H1 (cell line): ENCODE data around the gene CRKL. TPM values are rescaled to one million over a fixed set of nuclear protein-coding genes. Genes with fewer than 3 reads are reported as not detected.

ENCODE experiments used
- CTCF ChIA-PET: fragments of 300-600 bp; sonication (Branson Sonifier 250); formaldehyde crosslinking; loops from one replicate; lab custom pipeline; 2021; ENCODE audit not compliant: partially characterized antibody; lab: Charles Lee
- POLR2A ChIA-PET: fragments of 300-600 bp; sonication (Branson Sonifier 250); formaldehyde crosslinking; loops from one replicate; lab custom pipeline; 2021; ENCODE audit warnings: inconsistent platforms; ENCODE audit not compliant: partially characterized antibody; lab: Charles Lee
- DNase-seq, 2 experiments: peaks; one replicate each; pipeline versions ENCODE4 v3.0.0 to v3.0.0-alpha.2; 2010 to 2022; ENCODE audit warnings: low spot score in 2 of 2, low read depth in 1 of 2, mixed read lengths in 1 of 2
- FAIRE-seq: peaks from 2 replicates; lab custom pipeline; 2011; peaks lifted over from hg19 to GRCh38; lab: Jason Lieb, UNC
- H2AFZ ChIP-seq: 2 replicates; pipeline ENCODE4 v1.8.1; 2012; ENCODE audit warnings: low read length, inconsistent platforms
- H2AK5ac ChIP-seq: 2 replicates; pipeline ENCODE4 v1.6.1; 2013; ENCODE audit warnings: low read depth, low read length
- H2BK120ac ChIP-seq: replicated peaks from 2 replicates; pipeline ENCODE3; 2013; ENCODE audit warnings: low read depth, low read length, inconsistent platforms
- H2BK12ac ChIP-seq: 2 replicates; pipeline ENCODE4 v1.6.1; 2013; ENCODE audit warnings: low read depth, low read length
- H2BK15ac ChIP-seq: 2 replicates; pipeline ENCODE4 v1.6.1; 2013; ENCODE audit warnings: low read length
- H2BK20ac ChIP-seq: 2 replicates; pipeline ENCODE4 v1.6.1; 2013; ENCODE audit warnings: low read length
- H2BK5ac ChIP-seq: 2 replicates; pipeline ENCODE4 v1.6.1; 2013; ENCODE audit warnings: low read depth, low read length
- H3K14ac ChIP-seq: 2 replicates; pipeline ENCODE4 v1.6.1; 2013; ENCODE audit warnings: inconsistent platforms; ENCODE audit not compliant: insufficient read length
- H3K18ac ChIP-seq: 2 replicates; pipeline ENCODE4 v1.6.1; 2013; ENCODE audit warnings: low read length; ENCODE audit errors: extremely low read depth
- H3K23ac ChIP-seq: 2 replicates; pipeline ENCODE4 v1.6.1; 2013; ENCODE audit warnings: inconsistent platforms; ENCODE audit not compliant: insufficient read length
- H3K23me2 ChIP-seq: 2 replicates; pipeline ENCODE4 v1.6.1; 2013; ENCODE audit warnings: low read depth, low read length
- H3K27ac ChIP-seq: 2 replicates; pipeline ENCODE4 v1.6.1; 2011; ENCODE audit warnings: low read depth, low read length, inconsistent platforms
- H3K27me3 ChIP-seq, 4 experiments: replicated peaks in 1 of 4; 1 replicate in 1 of 4; 2 replicates in 3 of 4; pipeline versions ENCODE4 v1.6.1 to v1.8.1; 2011 to 2013; ENCODE audit warnings: low read length in 3 of 4, mild to moderate bottlenecking in 3 of 4, inconsistent platforms in 2 of 4, mixed read lengths in 2 of 4, moderate library complexity in 1 of 4; ENCODE audit not compliant: control insufficient read depth in 3 of 4, insufficient read depth in 3 of 4; ENCODE audit errors: extremely low read depth in 1 of 4
- H3K36me3 ChIP-seq, 4 experiments: 2 replicates each; pipeline versions ENCODE4 v1.6.1 to v1.8.1; 2011 to 2013; ENCODE audit warnings: mild to moderate bottlenecking in 4 of 4, low read length in 3 of 4, moderate library complexity in 2 of 4, control low read depth in 1 of 4, inconsistent platforms in 1 of 4; ENCODE audit not compliant: insufficient read depth in 4 of 4, control insufficient read depth in 2 of 4
- H3K4ac ChIP-seq: replicated peaks from 2 replicates; pipeline ENCODE3; 2013; ENCODE audit warnings: low read length, low read depth, mixed read lengths, inconsistent platforms; ENCODE audit not compliant: insufficient read length
- H3K4me1 ChIP-seq, 4 experiments: replicated peaks in 1 of 4; 1 replicate in 1 of 4; 2 replicates in 3 of 4; pipeline versions ENCODE4 v1.6.1 to v1.8.1; 2011 to 2013; ENCODE audit warnings: low read length in 3 of 4, inconsistent platforms in 2 of 4, mixed read lengths in 1 of 4; ENCODE audit not compliant: insufficient read depth in 4 of 4, control insufficient read depth in 3 of 4
- H3K4me2 ChIP-seq, 2 experiments: 2 replicates each; pipeline versions ENCODE4 v1.6.1 to v1.8.1; 2011 to 2013; ENCODE audit warnings: low read depth in 2 of 2, low read length in 2 of 2, control low read depth in 1 of 2, inconsistent platforms in 1 of 2, mild to moderate bottlenecking in 1 of 2; ENCODE audit not compliant: insufficient read depth in 1 of 2
- H3K4me3 ChIP-seq, 4 experiments: fragments of 200-600, 300-600 bp in 1 of 4; sonication (generic), shearing (Covaris generic), sonication (Bioruptor Twin) in 1 of 4; 2 replicates each; pipeline versions ENCODE4 v1.5.1 to v1.8.1; 2011 to 2016; ENCODE audit warnings: low read length in 4 of 4, low read depth in 3 of 4, control low read depth in 2 of 4, inconsistent platforms in 2 of 4, mild to moderate bottlenecking in 2 of 4, mixed read lengths in 1 of 4, moderate library complexity in 1 of 4; ENCODE audit not compliant: insufficient read depth in 2 of 4; ENCODE audit errors: extremely low read depth in 1 of 4
- H3K56ac ChIP-seq: replicated peaks from 2 replicates; pipeline ENCODE3; 2013; ENCODE audit warnings: low read depth, mild to moderate bottlenecking, mixed read lengths, low read length, inconsistent platforms; ENCODE audit not compliant: insufficient read length
- H3K79me1 ChIP-seq: 2 replicates; pipeline ENCODE4 v1.6.1; 2013; ENCODE audit warnings: low read depth, low read length, control low read depth
- H3K79me2 ChIP-seq, 2 experiments: 2 replicates each; pipeline versions ENCODE4 v1.6.1 to v1.8.1; 2012 to 2013; ENCODE audit warnings: low read length in 2 of 2, mild to moderate bottlenecking in 2 of 2, inconsistent platforms in 1 of 2; ENCODE audit not compliant: insufficient read depth in 2 of 2, control insufficient read depth in 1 of 2
- H3K9ac ChIP-seq, 4 experiments: replicated peaks in 1 of 4; 1 replicate in 1 of 4; 2 replicates in 3 of 4; pipeline versions ENCODE4 v1.6.1 to v1.8.1; 2011 to 2013; ENCODE audit warnings: low read depth in 3 of 4, low read length in 3 of 4, control low read depth in 2 of 4, mild to moderate bottlenecking in 2 of 4, moderate library complexity in 2 of 4, inconsistent platforms in 1 of 4; ENCODE audit errors: extremely low read depth in 1 of 4
- H3K9me3 ChIP-seq, 2 experiments: 2 replicates each; pipeline versions ENCODE4 v1.6.1 to v1.8.1; 2012 to 2013; ENCODE audit warnings: mild to moderate bottlenecking in 2 of 2, moderate library complexity in 2 of 2, control low read depth in 1 of 2, inconsistent platforms in 1 of 2, low read depth in 1 of 2, low read length in 1 of 2, mixed read lengths in 1 of 2; ENCODE audit not compliant: insufficient read depth in 2 of 2
- H4K20me1 ChIP-seq, 2 experiments: replicated peaks in 1 of 2; 2 replicates each; pipeline versions ENCODE3 to v1.8.1; 2011 to 2013; ENCODE audit warnings: inconsistent platforms in 2 of 2, low read length in 2 of 2, mild to moderate bottlenecking in 1 of 2; ENCODE audit not compliant: insufficient read depth in 2 of 2, control insufficient read depth in 1 of 2
- H4K5ac ChIP-seq: 2 replicates; pipeline ENCODE4 v1.6.1; 2013; ENCODE audit warnings: low read length, low read depth, mixed read lengths, inconsistent platforms; ENCODE audit not compliant: insufficient read length
- H4K8ac ChIP-seq: 2 replicates; pipeline ENCODE4 v1.8.0; 2013; ENCODE audit warnings: mild to moderate bottlenecking, moderate library complexity, low read length, inconsistent platforms; ENCODE audit not compliant: insufficient read depth; ENCODE audit errors: extremely low read depth
- H4K91ac ChIP-seq: replicated peaks from 2 replicates; pipeline ENCODE3; 2013; ENCODE audit warnings: low read length, mixed read lengths, inconsistent platforms; ENCODE audit not compliant: insufficient read length
- HDAC6 ChIP-seq: IDR thresholded peaks from one replicate; pipeline ENCODE4 v1.7.1; 2012; ENCODE audit warnings: low read depth, mild to moderate bottlenecking, inconsistent platforms, low read length, moderate library complexity
- RBBP5 ChIP-seq: IDR thresholded peaks from 2 replicates; pipeline ENCODE4 v1.7.1; 2012; ENCODE audit warnings: low read depth, mild to moderate bottlenecking, inconsistent platforms, low read length, moderate library complexity, borderline replicate concordance
- YY1 ChIP-seq: IDR thresholded peaks from 2 replicates; pipeline ENCODE4 v1.6.1; 2011; ENCODE audit warnings: low read depth, mild to moderate bottlenecking, low read length
- WGBS, 2 experiments: shearing (Covaris generic) in 1 of 2; methylation state at CpG; one replicate each; pipeline versions ENCODE4 v1.1.6 to v1.1.7; 2013 to 2015; ENCODE audit warnings: low lambda C conversion rate in 2 of 2, mixed read lengths in 2 of 2, inconsistent platforms in 1 of 2, low coverage in 1 of 2, missing lambda C conversion rate in 1 of 2; ENCODE audit not compliant: insufficient replicate concordance in 2 of 2, insufficient coverage in 1 of 2, insufficient read length in 1 of 2; ENCODE audit errors: extremely low coverage in 1 of 2, missing lambda C conversion rate in 1 of 2; 5-methylcytosine and 5-hydroxymethylcytosine counted together
- polyA plus RNA-seq, 7 experiments: library from polyadenylated mRNA; depleted of rRNA in 3 of 7; stranded (reverse) in 5 of 7; unstranded in 2 of 7; fragments of >200 nt in 5 of 7; fragments of 200-250 nt in 2 of 7; gene quantifications; 1 replicate in 5 of 7; 2 replicates in 1 of 7; 4 replicates in 1 of 7; pipeline versions ENCODE4 v1.2.1 to v1.2.3, GENCODE V29; 2011 to 2013; ENCODE audit warnings: missing spikeins in 2 of 7, mixed read lengths in 2 of 7
- total RNA-seq: library from RNA; stranded (reverse); fragmentation: NEBNext Ultra II Directional; extraction: Animal tissue kit (Norgen Biotek cat#: 25700); gene quantifications from 2 replicates; pipeline ENCODE4 v1.2.1, GENCODE V29; 2021

The CRKL gene
- total and polyA plus RNA-seq, 2 of the 8 experiments (the other 6 are each of a cell fraction or from before 2014, with no cell fraction given): 34.5 to 94.5 TPM

GRCh38 chr22:20966883-20967696 lies 49.9 kb downstream of the CRKL start, which contains the start of gene AIFM3:
AIFM3 (plus strand) TSS chr22:20967255; CDS start chr22:20967945, 690 bp downstream.
- Histone ChIP-seq H4K91ac (no peak within 1 kb of the TSS), H4K8ac (peak within 1 kb of the TSS; percentile 36), H2AK5ac (no peak within 1 kb of the TSS), H3K23ac (no peak within 1 kb of the TSS), H2BK5ac (no peak within 1 kb of the TSS), H3K9me3 (no peaks in the 10 kb centered on the region), H4K5ac (no peak within 1 kb of the TSS), H3K4ac (no peak within 1 kb of the TSS), H3K36me3 (no peaks in the 10 kb centered on the region), H3K56ac (no peak within 1 kb of the TSS), H3K14ac (no peak within 1 kb of the TSS), H3K79me1 (no peaks in the 10 kb centered on the region), H3K4me3 (peak within 1 kb of the TSS in 1 of 4 experiments; percentile 39; a peak in 2 of 8 replicates), H2BK20ac (no peak within 1 kb of the TSS), H3K4me1 (peaks cover 0 to 19% (median 13%) of the 10 kb centered on the region in 4 experiments; a peak in 6 of 7 replicates), H3K27me3 (peaks cover 34 to 70% (median 60%) of the 10 kb centered on the region in 4 experiments), H3K79me2 (no peaks in the 10 kb centered on the region), H2AFZ (no peak within 1 kb of the TSS), H2BK15ac (no peak within 1 kb of the TSS), H3K18ac (no peak within 1 kb of the TSS; the same call in 1 of the 2 replicates), H2BK12ac (no peak within 1 kb of the TSS), H3K23me2 (peaks cover 2% of the 10 kb centered on the region; the same call in 1 of the 2 replicates), H4K20me1 (peaks cover 6 to 11% of the 10 kb centered on the region in 2 experiments), H2BK120ac (no peak within 1 kb of the TSS), H3K27ac (no peak within 1 kb of the TSS), H3K4me2 (peak within 1 kb of the TSS; percentile 35 to 61), H3K9ac (no peak within 1 kb of the TSS)
- ChIA-PET POLR2A (interaction anchor here (0.6 to 2.2 kb wide), 4 partner anchors 9 to 79 kb away, joined by 4 to 15 read pairs (median 6); no protein-coding TSS in a partner anchor), CTCF (interaction anchor here (0.7 to 10.9 kb wide), 6 partner anchors 9 to 82 kb away, joined by 3 to 115 read pairs (median 9); partner anchors contain the start of gene THAP7)
- DNase-seq (no peak), FAIRE-seq (no peak)
- 77% methylated on average over 16 of the region's 22 CpGs; no CpG with 5 or more reads in 1 of the 2 experiments for WGBS, 2 experiments
- no peak for TF ChIP-seq RBBP5
- TF ChIP-seq YY1: no peak
- TF ChIP-seq HDAC6: no peak
